GM21529 (cell line): ENCODE measurements around the gene CDC42BPB.

Source experiments
- ATAC-seq: cut with Tn5 transposase; IDR thresholded peaks from one replicate; pipeline ENCODE4 v1.9.1; 2021; ENCODE audit not compliant: unreplicated experiment

The CDC42BPB gene

DNA sequence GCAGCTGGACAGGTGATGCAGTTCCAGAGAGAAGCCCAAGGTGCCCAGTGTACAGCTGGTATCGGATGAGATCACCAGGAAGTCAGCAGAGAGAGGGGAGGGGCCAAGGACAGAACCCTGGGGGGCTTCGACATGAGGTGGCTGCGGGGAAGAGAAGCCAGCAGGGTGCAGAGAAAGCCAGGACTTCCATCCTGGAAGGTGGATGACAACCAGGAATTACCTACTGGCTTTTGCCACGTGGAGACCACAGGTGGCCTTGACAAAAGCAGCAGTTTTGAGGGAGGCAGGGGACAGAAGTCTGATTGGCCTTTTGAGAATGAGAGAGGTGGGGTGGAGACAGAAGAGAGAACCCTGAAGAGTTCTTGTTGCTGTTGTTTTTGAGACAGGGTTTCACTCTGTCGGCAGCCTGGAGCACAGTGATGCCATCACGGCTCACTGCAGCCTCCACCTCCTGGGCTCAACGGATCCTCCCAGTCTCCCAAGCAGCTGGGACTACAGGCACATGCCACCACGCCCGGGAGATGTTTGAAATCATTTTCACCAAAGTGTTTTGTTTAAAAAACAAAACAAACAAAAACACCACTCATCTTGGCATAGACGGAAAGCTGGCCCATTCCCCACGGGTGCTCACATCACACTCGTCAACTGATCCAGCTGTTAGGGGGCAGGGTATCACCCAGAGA is 35.2 kb downstream of the CDC42BPB start:
- ATAC-seq, result no peak

DNA sequence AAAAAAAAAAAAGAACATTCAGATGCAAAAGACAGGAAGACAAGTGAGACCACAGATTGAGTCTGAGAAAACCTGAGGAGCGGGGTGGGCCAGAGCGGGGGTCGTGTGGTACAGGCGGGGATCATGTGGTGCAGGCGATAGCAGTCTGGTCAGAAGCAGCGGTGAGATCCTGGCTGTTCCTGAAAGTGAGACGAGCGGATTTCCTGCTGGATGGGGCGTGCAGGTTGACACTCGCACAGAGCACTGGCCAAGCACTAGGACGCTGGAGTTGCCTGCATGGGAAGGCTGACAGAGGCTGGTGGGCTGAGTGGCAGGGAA is 35.7 kb downstream of the CDC42BPB start:
- no peak for ATAC-seq

GRCh38 chr14:103020271-103021170 is 36.8 kb downstream of the CDC42BPB start:
- ATAC-seq, result no peak

DNA sequence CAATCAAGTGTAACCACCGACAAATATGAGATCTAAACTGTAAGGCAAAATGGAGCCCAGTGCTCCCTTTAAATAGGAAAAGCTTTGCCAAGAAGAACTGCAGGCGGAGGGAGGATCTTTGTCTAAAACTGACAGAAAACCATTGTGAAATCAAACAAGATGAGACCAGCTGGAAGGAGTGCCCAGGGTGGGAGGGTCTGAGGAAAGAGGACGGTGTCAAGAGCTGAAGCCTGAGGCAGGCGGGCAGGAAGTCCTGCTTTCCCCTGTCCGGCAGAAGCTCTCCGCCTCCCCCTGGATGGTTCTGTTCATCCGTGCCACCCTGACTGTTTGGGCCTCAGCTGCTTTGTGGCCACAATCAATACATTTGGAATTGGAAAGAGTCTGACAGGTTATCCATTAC is 37.5 kb downstream of the CDC42BPB start:
- no peak for ATAC-seq

- no peak for ATAC-seq
Observed at GRCh38 chr14:103019236-103019635, 38.1 kb downstream of the CDC42BPB start.

DNA sequence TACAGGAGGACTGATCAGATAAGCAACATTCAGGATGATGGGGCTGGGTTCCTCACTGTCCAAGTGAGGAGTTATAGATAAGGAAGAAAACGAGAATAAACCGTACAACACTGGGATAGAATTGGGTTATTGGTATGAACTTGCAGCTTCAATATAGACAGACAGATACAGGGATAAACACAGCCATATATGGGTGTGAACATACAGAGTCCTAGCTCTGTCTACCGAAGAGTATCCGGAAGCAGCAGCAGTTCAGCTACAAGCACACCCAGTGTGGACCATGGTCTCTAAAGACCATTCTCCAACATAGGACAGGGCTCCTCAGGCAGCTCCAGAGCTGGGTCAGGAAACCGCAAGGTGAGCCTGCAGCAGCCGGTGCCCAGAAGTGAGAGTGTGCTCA is 40.8 kb downstream of the CDC42BPB start:
- ATAC-seq, result no peak

- no peak for ATAC-seq
Observed at GRCh38 chr14:103016071-103016470, 41.3 kb downstream of the CDC42BPB start.

GRCh38 chr14:103015426-103015825 is 41.9 kb downstream of the CDC42BPB start:
- ATAC-seq, result no peak

- ATAC-seq, result no peak
Observed at GRCh38 chr14:103014466-103015228, 42.7 kb downstream of the CDC42BPB start.

DNA sequence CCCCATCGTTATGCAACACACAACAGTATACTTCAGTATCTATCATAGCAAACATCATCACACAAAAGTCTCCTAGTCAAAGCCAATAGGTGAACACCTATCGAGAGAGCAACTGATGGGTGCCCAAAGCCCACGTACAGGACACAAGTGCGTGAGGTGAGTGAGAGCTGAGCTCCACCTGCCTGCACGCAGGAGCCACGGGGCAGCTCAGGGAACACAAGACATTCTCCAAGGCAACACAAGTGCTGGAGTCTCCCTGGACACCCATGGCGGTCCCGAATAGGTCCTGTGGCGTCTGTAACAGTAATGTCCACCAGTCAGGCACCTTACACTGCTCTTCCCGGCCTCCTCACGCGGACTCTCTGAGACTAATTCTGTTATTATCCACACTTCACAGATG is 44.3 kb downstream of the CDC42BPB start:
- no peak for ATAC-seq

DNA sequence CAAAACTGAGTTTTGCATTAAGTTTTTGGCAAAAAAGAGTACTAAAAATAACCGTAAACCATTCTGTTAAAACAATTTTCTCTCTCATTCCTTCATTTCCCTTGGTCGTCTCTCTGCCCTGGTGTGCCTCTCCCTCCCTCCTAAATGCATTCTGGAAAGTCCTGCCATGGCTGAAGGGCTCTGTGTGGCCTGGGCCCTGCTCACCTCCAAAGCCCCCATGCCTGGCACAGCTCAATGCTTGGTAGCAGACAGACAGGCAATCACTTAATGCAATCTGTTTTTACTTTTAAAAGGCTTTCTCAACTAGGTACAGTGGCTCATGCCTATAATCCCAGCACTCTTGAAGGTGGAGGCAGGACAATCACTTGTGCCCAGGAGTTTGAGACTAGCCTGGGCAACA is 47.8 kb downstream of the CDC42BPB start:
- ATAC-seq, result no peak

GRCh38 chr14:103008768-103009357 is 48.5 kb downstream of the CDC42BPB start:
- no peak for ATAC-seq

GRCh38 chr14:103008126-103008525 is 49.2 kb downstream of the CDC42BPB start:
- no peak for ATAC-seq

DNA sequence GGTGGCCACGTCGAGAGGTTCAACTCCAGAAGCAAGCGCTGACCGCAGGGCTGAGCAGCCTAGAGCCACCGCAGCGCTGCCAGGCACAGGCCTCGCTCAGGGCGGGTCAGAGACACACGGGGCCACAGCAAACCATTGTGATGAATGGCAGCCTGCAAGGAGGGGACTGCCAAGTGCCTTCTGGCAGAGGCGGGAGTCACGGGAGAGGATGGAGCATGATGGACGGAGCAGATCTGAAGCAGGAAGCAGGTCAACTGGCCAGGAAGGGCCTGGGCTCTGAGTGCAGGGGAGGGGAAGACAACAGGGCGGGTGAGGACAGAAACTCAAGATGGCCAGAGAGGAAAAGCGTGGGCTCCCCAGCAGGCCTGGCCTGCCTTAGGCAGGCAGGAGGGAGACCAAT is 49.8 kb downstream of the CDC42BPB start:
- ATAC-seq, result no peak

DNA sequence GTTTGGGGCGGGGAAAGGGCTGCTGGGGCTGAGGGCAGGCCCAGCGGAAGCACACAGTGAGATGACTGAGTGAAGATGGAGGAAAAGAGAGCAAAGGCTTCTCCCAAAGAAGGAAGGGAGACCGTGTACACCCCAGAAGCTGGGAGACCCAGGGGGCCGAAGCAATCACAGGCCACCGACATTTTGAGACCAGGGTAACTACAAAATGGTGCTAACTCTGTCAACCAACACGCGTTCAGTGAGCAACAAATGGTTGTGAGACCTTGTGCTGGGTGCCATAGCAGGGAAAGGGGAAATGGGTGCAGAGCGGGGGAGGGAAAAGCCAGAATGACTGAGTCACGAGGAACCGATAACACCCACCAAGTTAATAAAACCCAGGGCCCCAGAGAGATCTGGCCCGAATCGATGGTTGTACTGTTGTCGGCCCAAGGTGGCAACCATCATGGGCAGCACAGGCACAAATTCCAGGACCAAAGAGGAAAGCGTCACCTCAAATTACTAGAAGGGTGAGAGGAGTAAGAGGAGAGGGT is 50.3 kb downstream of the CDC42BPB start:
- ATAC-seq, result no peak

- ATAC-seq, result no peak
Observed at GRCh38 chr14:103006106-103006505, 51.2 kb downstream of the CDC42BPB start.

DNA sequence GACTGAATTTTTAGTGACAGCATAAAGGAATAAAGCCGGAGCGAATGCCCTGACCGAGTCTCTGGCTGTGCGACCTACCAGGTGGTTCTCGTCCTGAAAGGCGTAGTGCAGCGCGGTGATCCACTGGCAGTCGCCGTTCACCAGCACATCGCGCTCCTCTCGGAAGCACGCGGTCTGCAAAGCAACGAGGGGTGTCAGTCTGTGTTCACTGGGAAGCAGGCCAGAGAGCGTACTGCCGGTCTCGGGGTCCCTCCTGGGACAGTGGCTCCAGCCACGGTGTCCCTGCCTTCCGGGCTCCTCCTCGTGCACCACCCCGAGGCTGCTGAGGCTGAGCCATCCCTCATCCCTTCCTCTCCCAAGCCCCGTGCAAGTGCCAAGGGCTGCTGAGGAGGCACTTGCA is 53.5 kb downstream of the CDC42BPB start:
- no peak for ATAC-seq

GRCh38 chr14:103003351-103003615 is 54.1 kb downstream of the CDC42BPB start:
- no peak for ATAC-seq

GRCh38 chr14:103002578-103003350 is 54.6 kb downstream of the CDC42BPB start:
- ATAC-seq, result no peak

GRCh38 chr14:103001651-103002396 is 55.5 kb downstream of the CDC42BPB start:
- ATAC-seq, result peak; percentile 49
